HEK293 (cell line): Measurements from ENCODE around the gene FOXF1.

Experiments used
- ZNF16 ChIP-seq: fragments of 450-650 bp; formaldehyde crosslinking; IDR thresholded peaks from 2 replicates; pipeline ENCODE4 v1.5.1; 2016; ENCODE audit warnings: low read depth, missing biosample characterization, missing genetic modification characterization
- ZNF274 ChIP-seq, 2 experiments: fragments of 200-500 bp in 1 of 2; fragments of 450-650 bp in 1 of 2; sonication (Bioruptor generic) in 1 of 2; formaldehyde crosslinking in 1 of 2; IDR thresholded peaks; 2 replicates each; pipeline versions ENCODE4 v1.5.1 to v1.6.1; 2014 to 2016; ENCODE audit warnings: borderline replicate concordance in 1 of 2, inconsistent platforms in 1 of 2, low read length in 1 of 2, missing biosample characterization in 1 of 2, missing genetic modification characterization in 1 of 2
- ZNF548 ChIP-seq: fragments of 450-650 bp; formaldehyde crosslinking; IDR thresholded peaks from 2 replicates; pipeline ENCODE4 v1.5.1; 2016; ENCODE audit warnings: missing biosample characterization, missing genetic modification characterization
- ZNF629 ChIP-seq: fragments of 450-650 bp; formaldehyde crosslinking; IDR thresholded peaks from 2 replicates; pipeline ENCODE4 v1.5.1; 2017; ENCODE audit warnings: missing biosample characterization, missing genetic modification characterization
- ZNF837 ChIP-seq: fragments of 450-650 bp; formaldehyde crosslinking; IDR thresholded peaks from 2 replicates; pipeline ENCODE4 v1.5.1; 2016; ENCODE audit warnings: missing biosample characterization, missing genetic modification characterization
- ZNF843 ChIP-seq: fragments of 450-650 bp; formaldehyde crosslinking; IDR thresholded peaks from 2 replicates; pipeline ENCODE4 v1.5.1; 2016; ENCODE audit warnings: missing biosample characterization, missing genetic modification characterization
- TF ChIP-seq, protein P1 (sequence below): fragments of 450-650 bp; formaldehyde crosslinking; IDR thresholded peaks from 2 replicates; pipeline ENCODE4 v1.5.1; 2016; ENCODE audit warnings: missing biosample characterization, missing genetic modification characterization
- TF ChIP-seq, protein P2 (sequence below): fragments of 450-650 bp; formaldehyde crosslinking; IDR thresholded peaks from 2 replicates; pipeline ENCODE4 v1.5.1; 2016; ENCODE audit warnings: missing biosample characterization, missing genetic modification characterization

DNA sequence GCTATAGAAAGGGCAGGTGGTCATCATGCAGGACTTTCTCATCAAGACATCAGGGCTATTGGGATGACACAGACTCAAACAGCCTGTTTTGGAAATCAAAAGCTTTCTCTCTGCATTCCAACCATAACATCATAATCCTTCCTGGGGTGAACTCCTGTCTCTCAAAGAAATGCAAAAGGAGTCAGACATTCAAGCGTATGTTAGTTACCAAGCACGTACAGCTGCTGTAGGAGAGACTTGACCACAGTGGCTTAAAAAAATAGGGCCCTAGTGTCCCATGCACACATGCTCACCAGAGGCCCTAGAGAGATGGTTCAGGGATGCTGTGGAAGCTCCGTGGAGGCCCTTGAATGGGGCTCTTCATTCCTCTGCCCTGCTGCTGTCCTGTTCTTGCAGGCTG is 24.6 kb upstream of the FOXF1 start:
- TF ChIP-seq, protein P1, sequence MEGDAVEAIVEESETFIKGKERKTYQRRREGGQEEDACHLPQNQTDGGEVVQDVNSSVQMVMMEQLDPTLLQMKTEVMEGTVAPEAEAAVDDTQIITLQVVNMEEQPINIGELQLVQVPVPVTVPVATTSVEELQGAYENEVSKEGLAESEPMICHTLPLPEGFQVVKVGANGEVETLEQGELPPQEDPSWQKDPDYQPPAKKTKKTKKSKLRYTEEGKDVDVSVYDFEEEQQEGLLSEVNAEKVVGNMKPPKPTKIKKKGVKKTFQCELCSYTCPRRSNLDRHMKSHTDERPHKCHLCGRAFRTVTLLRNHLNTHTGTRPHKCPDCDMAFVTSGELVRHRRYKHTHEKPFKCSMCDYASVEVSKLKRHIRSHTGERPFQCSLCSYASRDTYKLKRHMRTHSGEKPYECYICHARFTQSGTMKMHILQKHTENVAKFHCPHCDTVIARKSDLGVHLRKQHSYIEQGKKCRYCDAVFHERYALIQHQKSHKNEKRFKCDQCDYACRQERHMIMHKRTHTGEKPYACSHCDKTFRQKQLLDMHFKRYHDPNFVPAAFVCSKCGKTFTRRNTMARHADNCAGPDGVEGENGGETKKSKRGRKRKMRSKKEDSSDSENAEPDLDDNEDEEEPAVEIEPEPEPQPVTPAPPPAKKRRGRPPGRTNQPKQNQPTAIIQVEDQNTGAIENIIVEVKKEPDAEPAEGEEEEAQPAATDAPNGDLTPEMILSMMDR (tag by site-specific recombination) = no peak
- TF ChIP-seq ZNF274 (IDR thresholded peaks at IDR 0.05; ENCODE audit: low read length) (no peak), ZNF274 (tag by site-specific recombination; IDR thresholded peaks at IDR 0.05; ENCODE audit: borderline replicate concordance) (no peak), ZNF837 (tag by site-specific recombination) (no peak), ZNF629 (no peak), ZNF843 (no peak), ZNF548 (no peak), ZNF16 (tag by site-specific recombination) (no peak)
- TF ChIP-seq, protein P2, sequence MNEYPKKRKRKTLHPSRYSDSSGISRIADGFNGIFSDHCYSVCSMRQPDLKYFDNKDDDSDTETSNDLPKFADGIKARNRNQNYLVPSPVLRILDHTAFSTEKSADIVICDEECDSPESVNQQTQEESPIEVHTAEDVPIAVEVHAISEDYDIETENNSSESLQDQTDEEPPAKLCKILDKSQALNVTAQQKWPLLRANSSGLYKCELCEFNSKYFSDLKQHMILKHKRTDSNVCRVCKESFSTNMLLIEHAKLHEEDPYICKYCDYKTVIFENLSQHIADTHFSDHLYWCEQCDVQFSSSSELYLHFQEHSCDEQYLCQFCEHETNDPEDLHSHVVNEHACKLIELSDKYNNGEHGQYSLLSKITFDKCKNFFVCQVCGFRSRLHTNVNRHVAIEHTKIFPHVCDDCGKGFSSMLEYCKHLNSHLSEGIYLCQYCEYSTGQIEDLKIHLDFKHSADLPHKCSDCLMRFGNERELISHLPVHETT = no peak
